AG04450 (cell line): ENCODE measurements around the gene TMEM244. TPM values are rescaled to one million over a fixed set of nuclear protein-coding genes. Genes with fewer than 3 reads are reported as not detected.

Source experiments
- CTCF ChIA-PET: fragments of 300-600, 350-600 bp; formaldehyde crosslinking; extraction: SDS; loops from one replicate; lab custom pipeline; 2022; ENCODE audit warnings: antibody characterized with exemption, inconsistent platforms; lab: Charles Lee
- POLR2A ChIA-PET: fragments of 350-600 bp; formaldehyde crosslinking; extraction: SDS; loops from one replicate; lab custom pipeline; 2021; ENCODE audit warnings: antibody characterized with exemption, inconsistent platforms; lab: Yijun Ruan, JAX
- DNase-seq: peaks from one replicate; pipeline ENCODE4 v3.0.0-alpha.2; 2011; ENCODE audit warnings: low read depth, low spot score
- H3K27ac ChIP-seq: one replicate; pipeline ENCODE4 v1.5.1; 2012; ENCODE audit warnings: low read depth, low read length, control low read depth
- H3K27me3 ChIP-seq: one replicate; pipeline ENCODE4 v1.6.0; 2012; ENCODE audit warnings: low read length; ENCODE audit not compliant: control insufficient read depth, insufficient read depth
- H3K4me3 ChIP-seq: 2 replicates; pipeline ENCODE4 v1.5.1; 2011; ENCODE audit warnings: mild to moderate bottlenecking, low read depth, low read length, control low read depth
- H3K9me3 ChIP-seq: 2 replicates; pipeline ENCODE4 v1.5.1; 2012; ENCODE audit warnings: low read length; ENCODE audit not compliant: control insufficient read depth, insufficient read depth
- polyA plus RNA-seq: library from polyadenylated mRNA; depleted of rRNA; stranded (reverse); fragments of >200 nt; gene quantifications from 2 replicates; pipeline ENCODE4 v1.2.3, GENCODE V29; 2011
- TF ChIP-seq, protein P1 (sequence below): IDR thresholded peaks from 2 replicates; pipeline ENCODE4 v1.5.1; 2011; ENCODE audit warnings: low read depth, low read length, control low read depth, inconsistent platforms

The TMEM244 gene
- polyA plus RNA-seq, 1 experiment: not detected

DNA sequence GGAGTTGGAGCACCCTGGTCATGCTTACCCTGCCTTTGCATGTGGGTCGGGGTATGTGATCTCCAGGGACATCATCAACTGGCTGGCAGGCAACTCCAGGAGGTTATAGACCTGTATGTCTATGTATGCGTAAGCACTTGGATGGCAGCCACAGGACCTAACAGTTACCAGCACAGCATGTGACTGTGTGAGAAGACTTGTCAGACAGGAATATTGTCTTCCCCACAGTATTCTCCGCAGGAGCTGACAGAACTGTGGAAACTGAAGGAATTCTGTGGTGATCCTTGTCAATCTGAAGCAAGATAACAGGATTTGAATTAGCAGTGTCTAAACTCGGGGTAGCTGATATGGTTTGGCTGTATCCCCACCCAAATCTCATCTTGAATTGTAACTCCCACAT lies 59.2 kb downstream of the TMEM244 start:
- DNase-seq: no peak

DNA sequence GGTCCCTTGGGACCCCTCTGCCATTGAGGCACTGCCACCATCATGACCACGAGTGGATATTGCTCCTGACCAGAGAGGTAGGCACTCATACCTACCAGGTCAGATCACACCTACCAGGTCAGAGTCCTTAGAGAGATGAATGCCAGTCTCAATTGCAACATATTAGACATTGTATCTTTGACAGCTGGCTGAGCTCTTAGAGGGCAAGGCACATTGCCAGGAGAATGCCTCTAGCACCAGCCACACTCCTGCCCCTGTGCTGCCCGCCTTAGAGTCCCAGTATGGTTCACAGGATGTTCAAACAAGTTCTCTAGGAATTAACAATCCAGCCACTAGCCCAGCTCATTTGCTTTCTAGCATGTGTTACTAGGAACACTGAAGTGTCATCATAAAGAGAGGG lies 65.9 kb downstream of the TMEM244 start:
- no peaks in the 10 kb centered on the region for H3K27me3 ChIP-seq
- POLR2A ChIA-PET: no interaction called here
- CTCF ChIA-PET: interaction anchor here (0.6 kb wide), 1 partner anchor 197 kb away, joined by 3 read pairs; no protein-coding TSS in a partner anchor
- H3K4me3 ChIP-seq: no peak overlapping the region
- no peaks in the 10 kb centered on the region for H3K9me3 ChIP-seq
- TF ChIP-seq, protein P1, sequence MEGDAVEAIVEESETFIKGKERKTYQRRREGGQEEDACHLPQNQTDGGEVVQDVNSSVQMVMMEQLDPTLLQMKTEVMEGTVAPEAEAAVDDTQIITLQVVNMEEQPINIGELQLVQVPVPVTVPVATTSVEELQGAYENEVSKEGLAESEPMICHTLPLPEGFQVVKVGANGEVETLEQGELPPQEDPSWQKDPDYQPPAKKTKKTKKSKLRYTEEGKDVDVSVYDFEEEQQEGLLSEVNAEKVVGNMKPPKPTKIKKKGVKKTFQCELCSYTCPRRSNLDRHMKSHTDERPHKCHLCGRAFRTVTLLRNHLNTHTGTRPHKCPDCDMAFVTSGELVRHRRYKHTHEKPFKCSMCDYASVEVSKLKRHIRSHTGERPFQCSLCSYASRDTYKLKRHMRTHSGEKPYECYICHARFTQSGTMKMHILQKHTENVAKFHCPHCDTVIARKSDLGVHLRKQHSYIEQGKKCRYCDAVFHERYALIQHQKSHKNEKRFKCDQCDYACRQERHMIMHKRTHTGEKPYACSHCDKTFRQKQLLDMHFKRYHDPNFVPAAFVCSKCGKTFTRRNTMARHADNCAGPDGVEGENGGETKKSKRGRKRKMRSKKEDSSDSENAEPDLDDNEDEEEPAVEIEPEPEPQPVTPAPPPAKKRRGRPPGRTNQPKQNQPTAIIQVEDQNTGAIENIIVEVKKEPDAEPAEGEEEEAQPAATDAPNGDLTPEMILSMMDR: no peak
- no peak overlapping the region for H3K27ac ChIP-seq
- no peak for DNase-seq

More for the DNA sequence above, 59.2 kb downstream of the TMEM244 start:
- POLR2A ChIA-PET: no interaction called here
- Histone ChIP-seq H3K27ac (no peak overlapping the region), H3K4me3 (no peak overlapping the region), H3K27me3 (no peaks in the 10 kb centered on the region), H3K9me3 (peaks cover 7% of the 10 kb centered on the region)
- CTCF ChIA-PET: interaction anchor here (0.6 kb wide), 1 partner anchor 323 kb away, joined by 3 read pairs; no protein-coding TSS in a partner anchor
- TF ChIP-seq, protein P1: no peak

DNA sequence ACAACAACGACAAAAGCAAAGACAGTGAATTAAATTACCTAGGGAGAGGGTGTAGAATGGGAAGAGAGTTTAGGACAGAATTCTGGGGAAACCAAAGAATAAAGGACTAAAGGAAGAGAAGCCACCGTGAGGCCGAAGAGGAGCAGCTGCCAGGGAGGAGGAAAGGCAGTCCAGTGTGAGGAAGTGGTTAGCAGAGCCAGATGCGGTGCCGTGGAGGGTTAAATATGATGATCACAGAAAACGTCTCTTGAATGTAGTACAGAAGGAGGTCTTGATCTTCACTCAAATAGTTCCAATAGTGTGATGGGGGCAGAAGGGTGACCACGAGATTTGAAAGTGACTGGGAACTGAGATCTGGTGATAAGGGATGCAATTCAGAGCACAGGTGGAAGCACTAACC lies 67.7 kb downstream of the TMEM244 start:
- Histone ChIP-seq H3K27ac (no peak overlapping the region), H3K27me3 (no peaks in the 10 kb centered on the region), H3K9me3 (no peaks in the 10 kb centered on the region), H3K4me3 (no peak overlapping the region)
- POLR2A ChIA-PET: no interaction called here
- no peak for DNase-seq
- CTCF ChIA-PET: interaction anchor here (1.5 kb wide), 1 partner anchor 195 kb away, joined by 4 read pairs; no protein-coding TSS in a partner anchor
- TF ChIP-seq, protein P1: no peak

DNA sequence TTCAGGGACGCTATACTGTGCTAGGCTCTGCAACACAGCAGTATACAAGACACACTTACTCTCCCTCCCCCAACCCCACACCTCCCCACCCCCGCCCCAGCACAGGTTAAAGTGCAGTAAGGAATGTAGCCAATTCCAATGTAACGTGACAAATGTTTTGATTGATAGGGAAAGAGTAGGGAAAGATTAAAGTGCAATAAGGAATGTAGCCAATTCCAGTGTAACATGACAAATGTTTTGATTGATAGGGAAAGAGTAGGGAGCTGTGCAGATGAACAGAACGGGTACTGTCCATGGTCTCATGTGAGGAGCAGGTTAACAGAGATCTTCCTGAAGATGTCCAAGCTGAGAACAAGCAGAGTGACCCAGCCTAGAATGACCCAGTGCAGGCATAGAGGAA lies 69.1 kb downstream of the TMEM244 start:
- POLR2A ChIA-PET: no interaction called here
- Histone ChIP-seq H3K4me3 (no peak overlapping the region), H3K27ac (no peak overlapping the region), H3K27me3 (no peaks in the 10 kb centered on the region), H3K9me3 (no peaks in the 10 kb centered on the region)
- TF ChIP-seq, protein P1: no peak
- CTCF ChIA-PET: interaction anchor here (1.5 to 5.3 kb wide), 2 partner anchors 17 to 194 kb away, joined by 4 to 39 read pairs; no protein-coding TSS in a partner anchor
- DNase-seq: no peak

DNA sequence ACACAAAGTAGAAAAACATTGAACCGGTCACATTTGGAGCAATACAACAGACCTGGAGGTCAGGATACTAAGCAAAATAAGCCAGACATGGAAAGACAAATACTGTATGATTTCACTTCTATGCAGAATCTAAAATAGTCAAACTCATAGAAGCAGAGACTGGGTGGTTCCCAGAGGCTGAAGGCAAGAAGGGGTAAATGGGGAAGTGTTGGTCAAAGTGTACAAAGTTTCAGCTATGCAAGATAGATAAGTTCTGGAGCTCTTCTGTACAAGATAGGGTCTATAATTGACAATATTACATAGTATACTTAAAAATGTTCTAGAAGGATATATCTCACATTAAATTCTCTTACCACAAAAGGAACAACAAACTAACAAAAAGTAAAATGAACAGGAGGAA lies 70.3 kb downstream of the TMEM244 start:
- H3K27ac ChIP-seq: no peak overlapping the region
- DNase-seq: no peak
- POLR2A ChIA-PET: no interaction called here
- H3K9me3 ChIP-seq: no peaks in the 10 kb centered on the region
- no peak overlapping the region for H3K4me3 ChIP-seq
- CTCF ChIA-PET: interaction anchor here (1.1 to 5.3 kb wide), 2 partner anchors 16 to 102 kb away, joined by 3 to 39 read pairs; no protein-coding TSS in a partner anchor
- H3K27me3 ChIP-seq: no peaks in the 10 kb centered on the region
- TF ChIP-seq, protein P1: no peak
